ENCODE data around the gene CCAR1. TPM values are rescaled to one million over a fixed set of nuclear protein-coding genes. Genes with fewer than 3 reads are reported as not detected.
"Not testable (repeated sequence)": the region's sequence is repeated elsewhere in the genome, so short reads cannot be mapped to it uniquely, and the experiment has no call there.

Gene CCAR1, protein sequence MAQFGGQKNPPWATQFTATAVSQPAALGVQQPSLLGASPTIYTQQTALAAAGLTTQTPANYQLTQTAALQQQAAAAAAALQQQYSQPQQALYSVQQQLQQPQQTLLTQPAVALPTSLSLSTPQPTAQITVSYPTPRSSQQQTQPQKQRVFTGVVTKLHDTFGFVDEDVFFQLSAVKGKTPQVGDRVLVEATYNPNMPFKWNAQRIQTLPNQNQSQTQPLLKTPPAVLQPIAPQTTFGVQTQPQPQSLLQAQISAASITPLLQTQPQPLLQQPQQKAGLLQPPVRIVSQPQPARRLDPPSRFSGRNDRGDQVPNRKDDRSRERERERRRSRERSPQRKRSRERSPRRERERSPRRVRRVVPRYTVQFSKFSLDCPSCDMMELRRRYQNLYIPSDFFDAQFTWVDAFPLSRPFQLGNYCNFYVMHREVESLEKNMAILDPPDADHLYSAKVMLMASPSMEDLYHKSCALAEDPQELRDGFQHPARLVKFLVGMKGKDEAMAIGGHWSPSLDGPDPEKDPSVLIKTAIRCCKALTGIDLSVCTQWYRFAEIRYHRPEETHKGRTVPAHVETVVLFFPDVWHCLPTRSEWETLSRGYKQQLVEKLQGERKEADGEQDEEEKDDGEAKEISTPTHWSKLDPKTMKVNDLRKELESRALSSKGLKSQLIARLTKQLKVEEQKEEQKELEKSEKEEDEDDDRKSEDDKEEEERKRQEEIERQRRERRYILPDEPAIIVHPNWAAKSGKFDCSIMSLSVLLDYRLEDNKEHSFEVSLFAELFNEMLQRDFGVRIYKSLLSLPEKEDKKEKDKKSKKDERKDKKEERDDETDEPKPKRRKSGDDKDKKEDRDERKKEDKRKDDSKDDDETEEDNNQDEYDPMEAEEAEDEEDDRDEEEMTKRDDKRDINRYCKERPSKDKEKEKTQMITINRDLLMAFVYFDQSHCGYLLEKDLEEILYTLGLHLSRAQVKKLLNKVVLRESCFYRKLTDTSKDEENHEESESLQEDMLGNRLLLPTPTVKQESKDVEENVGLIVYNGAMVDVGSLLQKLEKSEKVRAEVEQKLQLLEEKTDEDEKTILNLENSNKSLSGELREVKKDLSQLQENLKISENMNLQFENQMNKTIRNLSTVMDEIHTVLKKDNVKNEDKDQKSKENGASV
- total RNA-seq, result 100 to 1,000 TPM in 1 of 2 donors, 10 to 100 TPM in 1; 70.3 to 110 TPM

- Mint-ChIP-seq H3K36me3 (ENCODE audit: low read depth) (peaks cover 47% of the 10 kb centered on the region), H3K4me3 (peak within 1 kb of the TSS; percentile 82), H3K27me3 (no peaks in the 10 kb centered on the region), H3K27ac (peak within 1 kb of the TSS; percentile 94), H3K9me3 (no peaks in the 10 kb centered on the region), H3K4me1 (peaks cover 7% of the 10 kb centered on the region)
- ATAC-seq (replicated peaks), result peak; percentile 99
These were observed at the start of gene CCAR1 for GRCh38 chr10:68720793-68721672. Gene CCAR1 (plus strand): TSS chr10:68721239. CDS start chr10:68722505, 1,266 bp downstream.

GRCh38 chr10:68684413-68684812, 36.6 kb upstream of the CCAR1 start:
- peak overlapping the region; percentile 71 for H3K4me3 Mint-ChIP-seq

GRCh38 chr10:68696018-68696417, 25.0 kb upstream of the CCAR1 start:
- H3K4me3 Mint-ChIP-seq, result no peak overlapping the region
- no peaks in the 10 kb centered on the region for H3K9me3 Mint-ChIP-seq
- H3K27me3 Mint-ChIP-seq, result no peaks in the 10 kb centered on the region
- no peak overlapping the region for H3K27ac Mint-ChIP-seq
- H3K36me3 Mint-ChIP-seq (ENCODE audit: low read depth), result peaks cover 7% of the 10 kb centered on the region
- H3K4me1 Mint-ChIP-seq, result no peaks in the 10 kb centered on the region
- no peak for ATAC-seq (replicated peaks)

More at GRCh38 chr10:68684413-68684812, 36.6 kb upstream of the CCAR1 start:
- H3K36me3 Mint-ChIP-seq (ENCODE audit: low read depth), result peaks cover 13% of the 10 kb centered on the region
- H3K4me1 Mint-ChIP-seq, result peaks cover 5% of the 10 kb centered on the region
- H3K27me3 Mint-ChIP-seq, result no peaks in the 10 kb centered on the region
- peak overlapping the region; percentile 75 for H3K27ac Mint-ChIP-seq
- no peaks in the 10 kb centered on the region for H3K9me3 Mint-ChIP-seq
- peak; percentile 76 for ATAC-seq (replicated peaks)

- no peaks in the 10 kb centered on the region for H3K4me1 Mint-ChIP-seq
- no peak for ATAC-seq (replicated peaks)
- H3K4me3 Mint-ChIP-seq, result no peak overlapping the region
- no peak overlapping the region for H3K27ac Mint-ChIP-seq
- no peaks in the 10 kb centered on the region for H3K9me3 Mint-ChIP-seq
- no peaks in the 10 kb centered on the region for H3K27me3 Mint-ChIP-seq
- no peaks in the 10 kb centered on the region for H3K36me3 Mint-ChIP-seq (ENCODE audit: low read depth)
These were observed 23.9 kb upstream of the CCAR1 start for GRCh38 chr10:68697106-68697505.

DNA sequence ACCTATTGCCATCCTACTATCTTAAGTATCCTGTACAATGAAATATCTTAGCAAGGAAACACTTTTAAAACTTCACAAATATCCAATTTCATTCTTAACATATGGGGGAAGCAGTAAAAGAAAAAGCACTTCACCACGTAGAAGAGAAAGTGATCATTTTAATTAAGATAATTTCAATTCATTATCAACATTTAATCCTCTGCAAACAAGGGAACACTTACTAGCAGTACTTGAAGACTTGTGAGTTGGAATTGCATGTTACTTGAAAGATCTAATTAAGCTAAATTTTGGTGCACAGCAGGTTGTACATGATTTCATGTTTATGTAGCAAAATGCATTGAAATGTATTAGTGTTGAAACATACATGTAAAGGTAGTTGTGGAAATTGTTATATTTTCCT, 20.8 kb upstream of the CCAR1 start:
- Mint-ChIP-seq H3K4me1 (no peaks in the 10 kb centered on the region), H3K27ac (no peak overlapping the region), H3K9me3 (no peaks in the 10 kb centered on the region), H3K4me3 (no peak overlapping the region), H3K36me3 (ENCODE audit: low read depth) (no peaks in the 10 kb centered on the region), H3K27me3 (no peaks in the 10 kb centered on the region)
- ATAC-seq (replicated peaks), result no peak

GRCh38 chr10:68705548-68705947, 15.5 kb upstream of the CCAR1 start:
- no peaks in the 10 kb centered on the region for H3K4me1 Mint-ChIP-seq
- no peaks in the 10 kb centered on the region for H3K9me3 Mint-ChIP-seq
- H3K4me3 Mint-ChIP-seq, result no peak overlapping the region
- no peak overlapping the region for H3K27ac Mint-ChIP-seq
- H3K27me3 Mint-ChIP-seq, result no peaks in the 10 kb centered on the region
- H3K36me3 Mint-ChIP-seq (ENCODE audit: low read depth), result no peaks in the 10 kb centered on the region
- no peak for ATAC-seq (replicated peaks)

DNA sequence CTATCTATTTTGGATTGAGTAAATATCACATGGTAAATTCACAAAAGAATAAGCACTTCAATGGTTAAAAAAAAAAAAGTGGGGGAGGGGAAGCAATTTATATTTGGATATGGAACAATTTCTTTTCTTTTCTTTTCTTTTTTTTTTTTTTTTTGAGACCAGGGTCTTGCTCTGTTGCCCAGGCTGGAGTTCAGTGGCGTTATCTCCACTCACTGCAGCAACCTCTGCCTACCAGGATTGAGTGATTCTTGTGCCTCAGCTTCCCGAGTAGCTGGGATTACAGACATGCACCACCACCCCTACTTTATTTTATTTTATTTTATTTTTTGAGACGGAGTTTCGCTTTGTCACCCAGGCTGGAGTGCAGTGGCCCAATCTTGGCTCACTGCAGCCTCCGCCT, 12.1 kb upstream of the CCAR1 start:
- H3K4me3 Mint-ChIP-seq; H3K9me3 Mint-ChIP-seq; H3K27ac Mint-ChIP-seq; H3K4me1 Mint-ChIP-seq; ATAC-seq (replicated peaks); H3K36me3 Mint-ChIP-seq (ENCODE audit: low read depth); H3K27me3 Mint-ChIP-seq: not testable (repeated sequence)

GRCh38 chr10:68713065-68713464, 8.0 kb upstream of the CCAR1 start:
- H3K9me3 Mint-ChIP-seq; H3K36me3 Mint-ChIP-seq (ENCODE audit: low read depth); ATAC-seq (replicated peaks); H3K27ac Mint-ChIP-seq; H3K4me3 Mint-ChIP-seq; H3K27me3 Mint-ChIP-seq; H3K4me1 Mint-ChIP-seq: not testable (repeated sequence)

DNA sequence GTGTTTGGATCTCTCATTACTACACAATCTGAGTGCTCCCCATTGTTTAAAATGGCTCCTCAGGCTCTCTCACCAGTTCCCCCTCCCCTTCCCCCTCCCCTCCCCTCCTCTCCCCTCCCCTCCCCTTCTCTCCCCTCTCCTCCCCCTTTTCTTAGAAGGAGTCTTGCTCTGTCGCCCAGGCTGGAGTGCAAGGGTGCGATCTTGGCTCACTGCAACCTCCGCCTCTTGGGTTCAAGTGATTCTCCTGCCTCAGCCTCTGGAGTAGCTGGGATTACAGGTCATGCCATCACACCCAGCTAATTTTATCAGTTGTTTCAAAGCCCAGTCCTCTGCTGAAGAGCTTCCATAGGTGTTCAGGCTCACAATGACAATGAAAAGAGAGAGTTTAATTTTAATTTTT, 3.6 kb upstream of the CCAR1 start:
- ATAC-seq (replicated peaks), result no peak
- H3K4me3 Mint-ChIP-seq, result no peak overlapping the region
- H3K9me3 Mint-ChIP-seq, result no peaks in the 10 kb centered on the region
- H3K36me3 Mint-ChIP-seq (ENCODE audit: low read depth), result peaks cover 14% of the 10 kb centered on the region
- no peak overlapping the region for H3K27ac Mint-ChIP-seq
- peaks cover 6% of the 10 kb centered on the region for H3K4me1 Mint-ChIP-seq
- H3K27me3 Mint-ChIP-seq, result no peaks in the 10 kb centered on the region

- Mint-ChIP-seq H3K36me3 (ENCODE audit: low read depth) (peaks cover 55% of the 10 kb centered on the region), H3K27ac (peak overlapping the region; percentile 94), H3K4me1 (peaks cover 7% of the 10 kb centered on the region), H3K27me3 (no peaks in the 10 kb centered on the region), H3K9me3 (no peaks in the 10 kb centered on the region), H3K4me3 (peak overlapping the region; percentile 82)
- ATAC-seq (replicated peaks), result no peak
These were observed 765 bp downstream of the CCAR1 start for GRCh38 chr10:68721673-68722335.

- H3K4me3 Mint-ChIP-seq, result no peak overlapping the region
- H3K27me3 Mint-ChIP-seq, result no peaks in the 10 kb centered on the region
These were observed 4.0 kb downstream of the CCAR1 start for GRCh38 chr10:68725016-68725415.

DNA sequence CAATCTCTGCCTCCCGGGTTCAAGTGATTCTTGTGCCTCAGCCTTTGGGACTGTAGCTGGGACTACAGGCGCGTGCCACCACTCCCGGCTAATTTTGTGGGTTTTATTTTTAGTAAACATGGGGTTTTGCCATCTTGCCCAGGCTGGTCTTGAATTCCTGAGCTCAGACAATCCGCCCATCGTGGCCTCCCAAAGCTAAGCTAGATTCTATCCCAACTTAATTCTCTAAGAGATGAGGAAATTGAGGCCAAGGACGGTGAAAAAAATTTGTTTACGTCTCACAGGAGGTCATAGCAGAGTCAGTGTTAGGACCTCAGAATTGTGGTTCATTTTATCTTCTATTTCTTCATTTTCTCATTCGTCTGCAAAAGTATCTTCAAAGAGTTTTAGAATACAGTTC, 6.1 kb downstream of the CCAR1 start:
- ATAC-seq (replicated peaks), result no peak
- Mint-ChIP-seq H3K4me1 (peaks cover 9% of the 10 kb centered on the region), H3K36me3 (ENCODE audit: low read depth) (peaks cover 97% of the 10 kb centered on the region), H3K9me3 (no peaks in the 10 kb centered on the region), H3K27me3 (no peaks in the 10 kb centered on the region), H3K4me3 (no peak overlapping the region), H3K27ac (no peak overlapping the region)

More at GRCh38 chr10:68725016-68725415, 4.0 kb downstream of the CCAR1 start:
- peak overlapping the region; percentile 37 for H3K27ac Mint-ChIP-seq
- peaks cover 7% of the 10 kb centered on the region for H3K4me1 Mint-ChIP-seq
- no peaks in the 10 kb centered on the region for H3K9me3 Mint-ChIP-seq
- peaks cover 87% of the 10 kb centered on the region for H3K36me3 Mint-ChIP-seq (ENCODE audit: low read depth)
- ATAC-seq (replicated peaks), result no peak

DNA sequence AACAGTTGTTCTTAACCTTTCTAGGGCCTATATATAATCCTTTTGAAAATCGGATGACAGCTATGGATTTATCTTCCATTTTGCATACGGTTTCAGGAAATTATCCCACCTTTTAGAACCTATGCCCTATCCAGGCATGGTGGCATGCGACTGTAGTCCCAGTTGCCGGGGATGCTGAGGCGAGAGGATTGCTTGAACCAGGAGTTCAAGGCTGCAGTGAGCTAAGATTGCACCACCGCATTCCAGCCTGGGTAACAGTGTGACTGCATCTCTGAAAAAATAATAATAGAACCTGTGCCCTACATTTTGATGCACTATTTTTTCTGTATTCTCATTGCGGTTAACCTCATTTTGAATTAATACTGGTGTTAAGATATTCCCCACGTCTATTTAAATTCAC, 11.6 kb downstream of the CCAR1 start:
- peaks cover 4% of the 10 kb centered on the region for H3K4me1 Mint-ChIP-seq
- no peaks in the 10 kb centered on the region for H3K27me3 Mint-ChIP-seq
- no peaks in the 10 kb centered on the region for H3K9me3 Mint-ChIP-seq
- ATAC-seq (replicated peaks), result no peak
- no peak overlapping the region for H3K27ac Mint-ChIP-seq
- peaks cover 100% of the 10 kb centered on the region for H3K36me3 Mint-ChIP-seq (ENCODE audit: low read depth)
- no peak overlapping the region for H3K4me3 Mint-ChIP-seq

All from activated T-helper 17 cell treated with anti-CD3 and anti-CD28 coated beads, Interleukin-2, amount 50 U/mL, for 72 hours (primary cell).